NCI-H1417 (cell line): ENCODE measurements around the gene TPM4.
"Not testable (repeated sequence)": the region's sequence is repeated elsewhere in the genome, so short reads cannot be mapped to it uniquely, and the experiment has no call there.

Experiments used
- DNase-seq, 3 experiments: peaks; one replicate each; lab custom pipeline; 2025; lab: John Stamatoyannopoulos, UW

TPM4 gene

DNA sequence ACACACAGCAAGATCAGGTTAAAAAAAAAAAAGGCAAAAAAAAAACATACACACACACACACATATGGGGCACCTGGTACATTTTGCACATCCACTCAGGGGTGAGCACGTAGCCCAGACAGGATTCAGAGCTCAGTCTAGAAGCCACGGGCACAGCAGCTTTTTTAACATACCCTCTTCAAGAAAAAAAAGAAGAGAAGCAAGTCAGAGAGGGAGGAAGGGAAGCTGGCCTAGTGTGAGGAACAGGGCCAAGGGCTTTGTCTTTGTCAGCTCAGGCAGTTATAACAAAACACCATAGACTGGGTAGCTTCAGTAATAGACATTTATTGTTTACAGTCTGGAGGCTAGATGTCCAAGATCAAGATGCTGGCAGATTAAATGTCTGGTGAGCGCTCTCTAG is 2.3 kb upstream of the TPM4 start:
- DNase-seq: no peak

DNA sequence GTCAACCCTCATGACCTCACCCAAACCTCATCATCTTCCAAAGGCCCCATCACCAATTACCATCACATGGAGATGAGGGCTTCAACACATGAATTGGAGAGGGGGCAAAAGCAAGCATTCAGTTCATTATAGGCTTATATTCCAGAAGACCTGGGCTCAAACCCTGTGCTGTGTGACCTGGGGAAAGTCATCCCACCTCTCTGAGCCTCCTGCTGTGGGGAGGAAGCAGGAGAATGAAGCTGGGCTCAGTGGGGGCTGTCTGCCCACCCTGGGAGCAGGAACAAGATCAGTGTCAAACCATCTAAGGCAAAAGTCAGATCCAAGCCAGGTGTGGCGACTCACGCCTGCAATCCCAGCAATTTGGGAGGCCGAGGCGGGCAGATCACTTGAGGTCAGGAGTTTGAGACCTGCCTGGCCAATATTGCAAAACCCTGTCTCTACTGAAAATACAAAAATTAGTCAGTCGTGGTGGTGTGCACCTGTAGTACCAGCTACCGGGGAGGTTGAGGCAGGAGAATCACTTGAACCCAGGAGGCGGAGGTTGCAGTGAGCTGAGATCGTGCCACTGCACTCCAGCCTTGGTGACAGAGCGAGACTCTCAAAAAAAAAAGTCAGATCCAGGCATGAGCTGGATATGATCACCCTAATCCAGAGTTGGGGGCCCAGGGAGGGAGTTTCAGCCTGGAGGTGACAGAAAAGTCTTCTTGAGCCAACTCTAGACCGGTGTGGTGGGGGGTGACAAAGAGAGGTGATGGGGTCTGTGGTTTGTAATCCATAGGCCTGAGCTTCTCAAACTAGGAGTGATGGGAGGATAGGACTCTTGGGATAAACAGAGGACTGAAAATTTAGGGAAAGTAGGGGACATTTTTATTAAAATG is 1.6 kb upstream of the TPM4 start:
- DNase-seq: no peak

GRCh38 chr19:16075430-16076153 is 703 bp upstream of the TPM4 start:
- DNase-seq: no peak

DNA sequence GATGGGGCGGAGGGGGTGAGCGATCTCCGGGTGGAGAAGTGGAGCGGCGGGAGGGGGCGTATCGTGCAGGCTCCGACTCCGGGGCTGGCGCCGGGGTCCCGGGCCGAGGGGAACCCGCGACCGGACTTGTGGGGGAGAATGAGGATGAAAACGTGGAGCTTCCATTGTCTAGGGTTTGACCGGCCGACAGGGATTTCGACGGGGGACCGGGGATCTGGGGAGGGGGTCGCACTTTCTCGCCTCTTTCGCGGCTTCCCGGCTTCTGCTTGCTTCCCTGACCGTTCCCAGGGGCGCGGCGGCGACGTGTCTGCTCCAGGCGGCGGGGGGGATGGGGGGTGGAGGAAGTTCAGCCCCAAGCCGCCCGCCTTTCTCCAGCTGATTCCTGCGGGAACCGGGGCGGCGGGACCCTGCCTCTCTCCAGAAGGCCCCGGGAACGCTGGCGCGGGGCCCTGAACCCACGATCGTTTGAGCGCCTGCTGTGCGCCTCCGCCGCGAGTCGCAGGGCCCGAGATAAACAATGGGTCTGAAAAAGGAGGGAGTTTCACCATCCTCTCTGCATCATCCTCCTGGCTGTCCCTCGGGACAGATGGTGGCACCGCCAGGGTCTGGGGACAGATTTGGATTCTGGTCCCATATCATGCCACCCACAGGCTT is 790 bp downstream of the TPM4 start:
- peak; percentile 9 to 80 (median 73) for DNase-seq

GRCh38 chr19:16077984-16078758 is 1.9 kb downstream of the TPM4 start:
- DNase-seq: no peak

DNA sequence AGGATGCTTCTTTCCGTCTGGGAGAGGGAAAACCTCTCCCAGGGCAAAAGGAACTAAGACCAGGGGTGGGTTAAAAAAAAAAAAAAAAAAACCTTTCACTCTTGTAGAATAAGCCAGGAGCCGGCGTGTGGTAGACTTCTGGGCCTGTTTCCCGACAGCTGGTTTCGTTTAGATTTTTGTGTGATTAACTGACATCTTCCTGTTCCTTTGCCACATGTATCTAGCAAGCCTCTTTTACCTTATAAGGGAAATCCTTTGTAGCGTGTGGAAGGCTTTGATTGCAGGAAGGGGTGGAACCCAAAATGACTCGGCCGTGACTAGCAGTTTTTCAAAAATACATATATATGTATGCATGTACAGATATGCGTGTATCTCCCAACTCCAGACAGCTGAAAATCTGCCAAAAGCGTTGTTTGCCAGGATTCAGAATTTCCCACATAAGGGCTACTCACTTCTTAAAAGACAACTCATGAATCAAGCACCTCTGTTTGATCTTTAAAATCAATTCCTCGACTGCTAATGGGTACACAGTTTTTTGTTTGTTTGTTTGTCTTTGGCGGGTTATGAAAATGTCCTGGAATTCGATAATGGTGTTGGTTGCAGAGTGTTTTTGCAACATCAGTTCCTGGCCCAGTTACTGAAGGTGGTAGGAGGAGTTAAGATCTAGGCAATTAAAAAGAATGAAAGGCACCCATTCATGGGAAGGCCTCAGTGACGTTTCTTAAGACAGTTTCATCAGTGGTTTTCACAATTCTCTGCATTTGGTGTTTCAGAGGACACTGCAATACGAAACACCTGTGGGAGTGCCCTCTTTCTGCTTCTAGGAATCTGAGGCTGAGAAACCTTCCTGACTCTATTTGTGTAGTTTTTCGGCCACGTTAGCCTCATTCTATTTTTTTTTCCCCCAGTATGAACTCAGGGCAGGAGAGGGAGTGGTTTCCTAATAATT is 2.7 kb downstream of the TPM4 start:
- DNase-seq: no peak

- DNase-seq: no peak
Measured at GRCh38 chr19:16084067-16084685, 7.9 kb downstream of the TPM4 start.

GRCh38 chr19:16085115-16085514 is 8.8 kb downstream of the TPM4 start:
- DNase-seq: no peak

DNA sequence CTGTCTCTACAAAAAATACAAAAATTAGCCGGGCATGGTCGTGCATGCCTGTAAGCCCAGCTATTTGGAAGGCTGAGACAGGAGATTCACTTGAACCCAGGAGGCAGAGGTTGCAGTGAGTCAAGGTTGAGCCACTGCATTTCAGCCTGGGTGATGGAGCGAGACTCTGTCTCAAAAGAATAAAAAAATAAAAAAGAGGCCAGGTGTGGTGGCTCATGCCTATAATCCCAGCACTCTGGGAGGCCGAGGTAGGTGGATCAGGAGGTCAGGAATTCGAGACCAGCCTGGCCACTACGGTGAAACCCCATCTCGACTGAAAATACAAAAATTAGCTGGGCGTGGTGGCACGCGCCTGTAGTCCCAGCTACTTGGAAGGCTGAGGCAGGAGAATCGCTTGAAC is 11.1 kb downstream of the TPM4 start:
- DNase-seq: not testable (repeated sequence)

GRCh38 chr19:16087940-16088339 is 11.6 kb downstream of the TPM4 start:
- DNase-seq: no peak

DNA sequence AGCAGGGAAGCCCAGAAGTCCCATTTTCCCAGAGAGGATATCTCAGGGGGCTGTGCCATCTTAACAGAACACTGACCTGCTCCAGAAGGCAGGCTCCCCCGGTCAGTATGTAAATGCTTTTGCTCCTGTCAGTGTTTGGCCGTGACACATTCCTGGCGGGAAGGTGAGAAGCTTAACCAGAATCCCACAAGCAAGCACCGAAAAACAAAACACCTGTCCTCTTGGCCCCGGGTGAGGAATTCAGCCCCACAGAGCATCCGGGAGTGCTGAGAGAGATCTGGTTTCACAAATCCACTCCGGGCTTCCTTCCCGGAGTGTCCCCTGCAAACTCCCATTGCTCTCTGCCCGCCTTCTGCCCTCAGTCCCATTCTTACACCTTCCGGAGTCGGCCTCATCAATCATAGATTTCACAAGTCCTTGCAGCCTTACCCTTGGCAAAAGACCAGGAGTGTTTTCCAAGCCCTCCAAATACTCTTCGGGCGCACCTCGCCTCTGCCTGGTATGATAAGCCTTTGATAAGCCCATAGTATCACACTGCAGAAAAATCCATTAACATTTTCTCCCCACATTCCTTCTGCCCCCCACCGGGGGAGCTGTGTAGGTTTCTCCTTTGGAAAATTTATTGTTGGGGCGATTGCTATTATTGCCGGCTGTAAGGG is 12.2 kb downstream of the TPM4 start:
- DNase-seq: no peak

DNA sequence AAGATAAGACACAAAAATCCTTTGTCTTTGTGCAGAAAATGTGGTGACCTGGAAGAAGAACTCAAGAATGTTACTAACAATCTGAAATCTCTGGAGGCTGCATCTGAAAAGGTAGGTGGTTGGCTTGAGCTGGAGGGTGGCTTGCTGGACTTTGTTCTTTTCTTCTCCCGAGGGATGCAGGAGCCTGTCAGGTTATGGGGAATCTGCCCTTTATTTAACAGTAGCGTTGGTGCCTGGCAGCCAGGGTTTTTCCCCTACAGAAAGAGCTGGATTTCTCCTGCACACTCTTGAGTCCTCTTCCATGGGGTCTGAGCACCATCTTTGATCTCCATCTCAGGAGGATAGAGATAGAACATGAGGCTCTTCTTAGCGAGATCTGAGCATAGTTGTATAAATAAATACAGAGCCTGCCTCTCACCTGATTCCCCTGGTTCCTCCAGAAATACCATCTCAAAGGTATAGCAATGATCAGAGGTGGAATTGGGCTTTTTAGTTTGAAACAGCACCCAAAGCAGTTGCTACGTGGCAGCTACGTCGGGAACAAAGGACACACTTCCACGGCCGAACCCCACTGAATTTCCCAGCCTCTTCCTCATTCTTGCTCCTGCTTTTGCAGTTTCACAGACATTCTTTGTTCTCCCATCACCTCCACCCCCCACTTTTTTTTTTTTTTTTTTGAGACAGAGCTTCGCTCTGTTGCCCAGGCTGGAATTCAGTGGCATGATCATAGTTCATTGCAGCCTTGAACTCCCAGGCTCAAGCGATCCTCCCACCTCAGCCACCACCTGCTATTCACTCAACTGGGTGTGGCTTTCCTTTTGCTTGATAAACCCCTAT is 12.9 kb downstream of the TPM4 start:
- no peak for DNase-seq

GRCh38 chr19:16091546-16092475 is 15.5 kb downstream of the TPM4 start:
- DNase-seq: no peak

DNA sequence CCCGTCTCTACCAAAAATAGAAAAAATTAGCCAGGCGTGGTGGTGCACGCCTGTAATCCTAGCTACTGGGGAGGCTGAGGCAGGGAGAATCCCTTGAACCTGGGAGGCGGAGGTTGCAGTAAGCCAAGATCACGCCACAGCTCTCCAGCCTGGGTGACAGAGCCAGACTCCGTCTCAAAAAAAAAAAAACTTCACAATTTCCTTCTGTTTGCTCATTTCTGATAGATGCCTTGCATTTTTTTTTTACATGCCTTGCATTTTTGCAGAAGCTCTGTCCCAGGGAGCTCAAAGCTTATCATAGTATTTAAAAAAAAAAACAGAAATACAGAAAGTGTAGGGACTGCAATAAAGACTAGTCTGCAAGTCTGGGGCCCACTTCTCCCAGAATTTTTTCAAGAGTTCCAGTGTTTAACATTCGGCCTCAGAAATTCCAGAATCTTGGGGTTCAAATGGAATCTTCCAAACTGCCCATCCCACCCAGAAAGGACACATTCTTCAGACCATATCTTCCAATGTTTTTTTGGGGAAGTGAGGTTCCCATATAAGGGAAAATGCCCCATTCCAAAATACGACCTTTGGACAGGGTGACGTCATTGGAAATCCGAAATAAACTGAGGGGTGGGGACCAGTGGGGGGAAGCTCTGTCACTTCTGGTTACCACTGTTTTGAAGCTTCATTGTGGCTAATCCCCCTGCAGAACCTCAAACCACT is 18.2 kb downstream of the TPM4 start:
- no peak for DNase-seq

- DNase-seq: no peak
Measured at GRCh38 chr19:16095071-16095571, 18.8 kb downstream of the TPM4 start.

DNA sequence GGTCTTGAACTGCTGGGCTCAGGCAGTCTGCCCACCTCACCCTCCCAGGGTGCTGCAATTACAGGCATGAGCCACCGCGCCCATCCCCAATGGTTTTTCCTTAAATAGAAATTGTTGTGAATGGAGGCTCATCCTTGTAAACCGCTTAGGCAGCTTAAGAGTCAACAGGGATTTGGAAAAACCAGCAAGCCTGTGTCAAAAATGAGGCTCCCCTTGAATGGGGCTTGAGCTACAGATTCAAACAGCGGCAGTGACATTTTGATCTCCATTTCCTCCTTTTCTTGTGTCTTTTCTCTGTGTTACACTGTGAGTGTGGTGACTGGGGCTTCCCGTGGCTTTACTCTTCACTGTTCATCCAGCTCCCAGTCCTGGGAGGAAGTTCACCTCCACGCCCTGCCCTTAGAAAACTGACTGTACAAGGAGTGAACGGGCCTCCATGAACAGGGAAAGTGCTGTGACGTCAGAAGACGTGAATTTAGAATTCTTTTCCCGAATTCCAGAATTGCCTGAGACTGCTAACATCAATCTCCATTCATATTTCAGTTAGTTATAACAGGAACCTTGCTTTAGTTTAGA is 20.1 kb downstream of the TPM4 start:
- no peak for DNase-seq

GRCh38 chr19:16098416-16098768 is 22.1 kb downstream of the TPM4 start:
- DNase-seq: no peak
